Measurements from ENCODE around the gene C16orf87. TPM values are rescaled to one million over a fixed set of nuclear protein-coding genes. Genes with fewer than 3 reads are reported as not detected.

Gene C16orf87
- total RNA-seq, 4 donors from 2014 or later = 5.7 to 7.6 (median 7.0) TPM

DNA sequence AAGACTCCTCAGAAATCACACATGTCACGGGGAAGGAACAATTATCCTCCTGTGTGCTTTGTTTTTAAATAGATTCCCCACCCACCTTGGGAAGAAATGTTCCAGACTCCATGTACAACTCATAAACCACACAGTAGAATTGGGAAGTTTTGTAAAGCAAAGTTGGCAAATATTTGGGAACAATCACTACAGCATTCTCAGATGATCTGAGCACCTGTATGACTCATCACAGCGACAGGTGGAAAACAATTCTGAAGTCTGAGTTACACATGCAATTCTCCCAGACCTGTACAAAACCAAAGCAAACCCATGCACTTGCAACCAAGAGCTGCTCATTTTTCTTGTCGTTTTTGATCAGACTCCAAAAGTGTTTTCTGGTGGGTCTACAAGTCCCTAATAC, 68.4 kb downstream of the C16orf87 start:
- Histone ChIP-seq H3K36me3 (no peaks in the 10 kb centered on the region), H3K27ac (no peak overlapping the region), H3K9me3 (no peaks in the 10 kb centered on the region), H3K4me1 (peaks cover 0 to 4% (median 0%) of the 10 kb centered on the region in 3 donors), H3K27me3 (peaks cover 0 to 27% (median 0%) of the 10 kb centered on the region in 4 donors), H3K4me3 (no peak overlapping the region)
- DNase-seq = no peak
- intact Hi-C loops (cut with DNase I) = no loop called here
- 53 to 61% methylated on average over 3 of the region's 3 CpGs for WGBS, 2 donors
- TF ChIP-seq POLR2A (IDR thresholded peaks at IDR 0.05) (no peak), CTCF (IDR thresholded peaks at IDR 0.05) (no peak)

DNA sequence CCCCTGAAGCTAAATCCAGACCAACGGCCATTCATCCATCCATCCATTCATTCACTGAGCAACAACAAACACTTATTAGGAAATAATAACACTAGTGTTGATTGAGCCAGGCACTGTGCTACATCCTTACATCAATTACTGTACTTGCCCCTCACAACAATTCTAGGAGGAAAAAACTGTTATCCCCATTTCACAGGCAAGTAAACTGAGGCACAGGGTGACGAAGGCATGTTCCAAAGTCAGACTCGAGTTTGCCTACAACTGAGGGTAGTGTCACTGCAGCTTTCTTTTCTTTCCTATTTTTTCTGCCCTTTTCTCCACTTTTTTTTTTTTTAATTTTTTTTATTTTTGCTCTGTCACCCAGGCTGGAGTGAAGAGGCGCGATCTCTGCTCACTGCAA, 71.7 kb downstream of the C16orf87 start:
- no peaks in the 10 kb centered on the region for H3K36me3 ChIP-seq
- intact Hi-C loops (cut with DNase I) = no loop called here
- H3K4me3 ChIP-seq = no peak overlapping the region
- peaks cover 0 to 44% (median 0%) of the 10 kb centered on the region in 4 donors for H3K27me3 ChIP-seq
- peaks cover 0 to 11% (median 0%) of the 10 kb centered on the region in 3 donors for H3K4me1 ChIP-seq
- H3K27ac ChIP-seq = no peak overlapping the region
- no peak for TF ChIP-seq POLR2A (IDR thresholded peaks at IDR 0.05)
- TF ChIP-seq CTCF (IDR thresholded peaks at IDR 0.05) = no peak
- no peaks in the 10 kb centered on the region for H3K9me3 ChIP-seq
- no peak for DNase-seq
- WGBS, 2 donors = 84 to 86% methylated on average over 5 of the region's 5 CpGs

- Histone ChIP-seq H3K9me3 (no peaks in the 10 kb centered on the region), H3K4me3 (no peak overlapping the region), H3K36me3 (no peaks in the 10 kb centered on the region), H3K27me3 (peaks cover 0 to 44% (median 0%) of the 10 kb centered on the region in 4 donors), H3K4me1 (peaks cover 0 to 7% (median 0%) of the 10 kb centered on the region in 3 donors), H3K27ac (no peak overlapping the region)
- no peak for DNase-seq
- TF ChIP-seq POLR2A (IDR thresholded peaks at IDR 0.05) (no peak), CTCF (IDR thresholded peaks at IDR 0.05) (no peak)
- intact Hi-C loops (cut with DNase I) = no loop called here
- 22 to 52% methylated on average over 4 to 6 of the region's 21 CpGs for WGBS, 2 donors
Measured at GRCh38 chr16:46757339-46758050, 73.5 kb downstream of the C16orf87 start.

DNA sequence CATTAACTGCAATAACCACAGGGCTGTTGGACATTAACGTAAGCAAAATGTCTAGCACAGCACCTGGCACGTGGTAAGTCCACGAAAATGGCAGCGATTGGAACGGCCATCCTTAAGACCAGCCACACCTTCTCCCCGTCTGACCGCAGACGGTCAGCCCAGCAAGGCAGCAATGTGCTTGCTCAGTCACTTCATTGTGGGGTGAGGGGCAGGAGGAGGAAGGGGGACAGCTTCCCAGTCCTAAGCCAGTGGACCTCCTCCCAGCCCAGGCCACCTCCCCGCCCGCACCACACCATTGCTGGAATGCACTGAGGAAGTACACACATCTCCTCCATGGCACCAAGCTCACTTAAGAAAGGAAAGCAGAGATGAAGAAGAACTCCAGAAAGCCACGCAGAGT, 74.2 kb downstream of the C16orf87 start:
- Histone ChIP-seq H3K36me3 (no peaks in the 10 kb centered on the region), H3K4me1 (peaks cover 0 to 7% (median 0%) of the 10 kb centered on the region in 3 donors), H3K27ac (no peak overlapping the region), H3K9me3 (no peaks in the 10 kb centered on the region), H3K27me3 (peaks cover 0 to 44% (median 0%) of the 10 kb centered on the region in 4 donors), H3K4me3 (no peak overlapping the region)
- intact Hi-C loops (cut with DNase I) = no loop called here
- no peak for DNase-seq
- WGBS, 2 donors = 67 to 79% methylated on average over 2 to 3 of the region's 11 CpGs
- TF ChIP-seq POLR2A (IDR thresholded peaks at IDR 0.05) (no peak), CTCF (IDR thresholded peaks at IDR 0.05) (no peak)

- no peak overlapping the region for H3K4me3 ChIP-seq
- DNase-seq = no peak
- peaks cover 0 to 22% (median 0%) of the 10 kb centered on the region in 4 donors for H3K27me3 ChIP-seq
- H3K36me3 ChIP-seq = no peaks in the 10 kb centered on the region
- WGBS, 2 donors = 65 to 68% methylated on average over 5 of the region's 5 CpGs
- H3K27ac ChIP-seq = no peak overlapping the region
- no peaks in the 10 kb centered on the region for H3K9me3 ChIP-seq
- peaks cover 0 to 7% (median 0%) of the 10 kb centered on the region in 3 donors for H3K4me1 ChIP-seq
- TF ChIP-seq CTCF (IDR thresholded peaks at IDR 0.05) = no peak
- TF ChIP-seq POLR2A (IDR thresholded peaks at IDR 0.05) = no peak
- intact Hi-C loops (cut with DNase I) = no loop called here
Measured at GRCh38 chr16:46753015-46753414, 78.0 kb downstream of the C16orf87 start.
